ENCODE results near the gene PLCD1. TPM values are rescaled to one million over a fixed set of nuclear protein-coding genes. Genes with fewer than 3 reads are reported as not detected.
A peak's percentile ranks its signal among the peaks of the same experiment; 100 is the strongest.

Gene PLCD1
- total RNA-seq, 4 donors from 2014 or later: 25.4 to 29.8 (median 27.1) TPM

GRCh38 chr3:38002940-38003339 is 26.5 kb downstream of the PLCD1 start:
- WGBS, 2 donors (ENCODE audit: low coverage in 1 of 2): 40 to 100% methylated on average over 1 of the region's 9 CpGs
- no peak for ATAC-seq
- H3K9me3 ChIP-seq: no peaks in the 10 kb centered on the region
- peak overlapping the region in 1 of 4 donors; percentile 9 for H3K27ac ChIP-seq
- H3K4me1 ChIP-seq: peaks cover 0 to 35% (median 11%) of the 10 kb centered on the region in 3 donors
- H3K4me3 ChIP-seq: no peak overlapping the region
- H3K36me3 ChIP-seq: peaks cover 0 to 43% of the 10 kb centered on the region in 2 donors
- H3K27me3 ChIP-seq: no peaks in the 10 kb centered on the region
- TF ChIP-seq EP300 (IDR thresholded peaks at IDR 0.05) (no peak), CTCF (IDR thresholded peaks at IDR 0.05) (no peak), POLR2A (IDR thresholded peaks at IDR 0.05) (no peak), POLR2AphosphoS5 (IDR thresholded peaks at IDR 0.05) (no peak)

- Histone ChIP-seq H3K27ac (no peak overlapping the region), H3K4me1 (peaks cover 0 to 41% (median 15%) of the 10 kb centered on the region in 3 donors)
- TF ChIP-seq POLR2A (IDR thresholded peaks at IDR 0.05) (no peak), POLR2AphosphoS5 (IDR thresholded peaks at IDR 0.05) (no peak), EP300 (IDR thresholded peaks at IDR 0.05) (no peak), CTCF (IDR thresholded peaks at IDR 0.05) (no peak)
Measured at GRCh38 chr3:38002291-38002876, 27.1 kb downstream of the PLCD1 start.

GRCh38 chr3:38001456-38002081 is 27.9 kb downstream of the PLCD1 start:
- H3K4me1 ChIP-seq: peaks cover 0 to 48% (median 15%) of the 10 kb centered on the region in 3 donors
- peaks cover 0 to 29% of the 10 kb centered on the region in 2 donors for H3K36me3 ChIP-seq
- 88 to 100% methylated on average over 1 to 3 of the region's 9 CpGs for WGBS, 2 donors (ENCODE audit: low coverage in 1 of 2)
- TF ChIP-seq EP300 (IDR thresholded peaks at IDR 0.05) (no peak), POLR2A (IDR thresholded peaks at IDR 0.05) (no peak), POLR2AphosphoS5 (IDR thresholded peaks at IDR 0.05) (no peak), CTCF (IDR thresholded peaks at IDR 0.05) (no peak)
- H3K9me3 ChIP-seq: no peaks in the 10 kb centered on the region
- no peak for ATAC-seq
- H3K4me3 ChIP-seq: no peak overlapping the region
- no peak overlapping the region for H3K27ac ChIP-seq
- H3K27me3 ChIP-seq: no peaks in the 10 kb centered on the region

More at GRCh38 chr3:38002291-38002876, 27.1 kb downstream of the PLCD1 start:
- Histone ChIP-seq H3K36me3 (peaks cover 0 to 37% of the 10 kb centered on the region in 2 donors), H3K4me3 (no peak overlapping the region), H3K27me3 (no peaks in the 10 kb centered on the region), H3K9me3 (no peaks in the 10 kb centered on the region)
- no CpG with 5 or more reads among the region's 6 CpGs for WGBS, 2 donors (ENCODE audit: low coverage in 1 of 2)
- no peak for ATAC-seq

- H3K9me3 ChIP-seq: no peaks in the 10 kb centered on the region
- WGBS, 2 donors (ENCODE audit: low coverage in 1 of 2): 81% methylated on average over 2 of the region's 6 CpGs; no CpG with 5 or more reads in 1 of the 2 donors
- no peaks in the 10 kb centered on the region for H3K27me3 ChIP-seq
- ATAC-seq: no peak
- no peak overlapping the region for H3K27ac ChIP-seq
- TF ChIP-seq POLR2A (IDR thresholded peaks at IDR 0.05) (no peak), CTCF (IDR thresholded peaks at IDR 0.05) (no peak), POLR2AphosphoS5 (IDR thresholded peaks at IDR 0.05) (no peak), EP300 (IDR thresholded peaks at IDR 0.05) (no peak)
- H3K4me1 ChIP-seq: peaks cover 0 to 48% (median 15%) of the 10 kb centered on the region in 3 donors
- H3K36me3 ChIP-seq: peaks cover 0 to 24% of the 10 kb centered on the region in 2 donors
- H3K4me3 ChIP-seq: no peak overlapping the region
Measured at GRCh38 chr3:38000965-38001455, 28.4 kb downstream of the PLCD1 start.

Data from gastroesophageal sphincter (tissue), 4 donors.